Vagina (tissue), 2 donors: ENCODE data around the gene AP4B1. TPM values are rescaled to one million over a fixed set of nuclear protein-coding genes. Genes with fewer than 3 reads are reported as not detected.

Experiments
- DNase-seq, 2 donors: peaks; one replicate each; pipeline ENCODE4 v3.0.0-alpha.2; 2017; ENCODE audit errors: extremely low spot score in 2 of 2
- H3K27ac ChIP-seq: fragments of 200-600 bp; sonication (generic); one replicate; pipeline ENCODE4 v1.5.1; 2019
- H3K27me3 ChIP-seq: fragments of 200-600 bp; sonication (generic); one replicate; pipeline ENCODE4 v1.5.1; 2019
- H3K36me3 ChIP-seq, 2 donors: fragments of 200-600 bp; sonication (generic); one replicate each; pipeline ENCODE4 v1.5.1; 2017 to 2019
- H3K4me1 ChIP-seq: fragments of 200-600 bp; sonication (generic); one replicate; pipeline ENCODE4 v1.5.1; 2019
- H3K4me3 ChIP-seq, 2 donors: fragments of 200-600 bp; sonication (generic); 1 replicate in 1 of 2; 2 replicates in 1 of 2; pipeline ENCODE4 v1.5.1; 2016 to 2019
- H3K9me3 ChIP-seq: fragments of 200-600 bp; sonication (generic); one replicate; pipeline ENCODE4 v1.5.1; 2019
- POLR2A ChIP-seq, 2 donors: fragments of 450-650 bp; IDR thresholded peaks; one replicate each; pipeline ENCODE4 v1.6.1; 2017; ENCODE audit warnings: antibody characterized with exemption in 2 of 2, mild to moderate bottlenecking in 2 of 2, moderate library complexity in 2 of 2
- POLR2AphosphoS5 ChIP-seq, 2 donors: sonication (generic); formaldehyde crosslinking; IDR thresholded peaks; one replicate each; pipeline ENCODE4 v1.9.0; 2017; ENCODE audit warnings: antibody characterized with exemption in 2 of 2, mild to moderate bottlenecking in 2 of 2, low read depth in 1 of 2; ENCODE audit not compliant: insufficient read depth in 1 of 2
- intact Hi-C: fragments of 100-400 bp; cut with DNase I; formaldehyde crosslinking; loops from one replicate; pipeline ENCODE4 v1.15.1; 2023
- total RNA-seq: library from RNA; depleted of rRNA; stranded (reverse); fragments of >200 nt; gene quantifications from one replicate; pipeline ENCODE4 v1.2.3, GENCODE V29; 2016
- TF ChIP-seq, protein P1 (sequence below), 3 experiments: fragments of 450-650 bp in 2 of 3; fragments of 200-600 bp in 1 of 3; sonication (generic) in 1 of 3; IDR thresholded peaks; one replicate each; pipeline ENCODE4 v1.5.1; 2017 to 2019; ENCODE audit warnings: antibody characterized with exemption in 3 of 3, mild to moderate bottlenecking in 2 of 3, moderate library complexity in 2 of 3

AP4B1 gene
- total RNA-seq, 1 donor from 2014 or later, result 6.9 TPM

DNA sequence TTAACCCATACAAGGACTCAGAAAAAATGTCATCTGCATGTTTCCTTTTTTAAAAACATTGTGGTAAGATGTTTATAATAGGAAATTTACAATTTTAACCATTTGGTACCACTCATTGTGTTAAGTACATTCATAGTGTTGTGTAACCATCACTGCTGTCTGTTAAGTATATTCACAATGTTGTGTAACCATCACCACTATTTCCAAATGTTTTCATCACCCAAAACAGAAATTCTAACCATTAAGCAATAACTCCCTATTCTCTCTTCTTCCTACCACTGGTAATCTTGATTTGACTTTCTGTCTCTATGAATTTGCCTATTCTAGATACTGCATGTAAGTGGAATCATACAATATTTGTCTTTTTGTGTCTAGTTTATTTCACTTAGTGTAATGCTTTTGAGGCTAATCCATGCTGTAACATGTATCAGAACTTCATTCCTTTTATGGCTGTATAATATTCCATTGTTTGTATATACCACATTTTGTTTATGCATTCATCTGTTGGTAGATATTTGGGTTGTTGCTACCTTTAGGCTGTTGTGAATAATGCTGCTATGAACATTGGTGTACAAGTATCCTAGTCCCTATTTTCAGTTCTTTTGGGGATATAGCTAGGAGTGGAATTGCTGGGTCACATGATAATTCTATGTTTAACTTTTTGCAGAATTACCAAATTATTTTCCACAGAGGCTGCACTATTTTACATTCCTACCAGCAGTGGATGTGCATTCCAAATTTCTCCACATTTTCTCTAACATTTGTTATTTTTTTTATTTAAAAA is 38.6 kb upstream of the AP4B1 start:
- Histone ChIP-seq H3K36me3 (peaks cover 0 to 16% of the 10 kb centered on the region in 2 donors), H3K4me1 (peaks cover 56% of the 10 kb centered on the region), H3K4me3 (no peak overlapping the region), H3K27me3 (no peaks in the 10 kb centered on the region), H3K9me3 (no peaks in the 10 kb centered on the region), H3K27ac (no peak overlapping the region)
- TF ChIP-seq, protein P1, sequence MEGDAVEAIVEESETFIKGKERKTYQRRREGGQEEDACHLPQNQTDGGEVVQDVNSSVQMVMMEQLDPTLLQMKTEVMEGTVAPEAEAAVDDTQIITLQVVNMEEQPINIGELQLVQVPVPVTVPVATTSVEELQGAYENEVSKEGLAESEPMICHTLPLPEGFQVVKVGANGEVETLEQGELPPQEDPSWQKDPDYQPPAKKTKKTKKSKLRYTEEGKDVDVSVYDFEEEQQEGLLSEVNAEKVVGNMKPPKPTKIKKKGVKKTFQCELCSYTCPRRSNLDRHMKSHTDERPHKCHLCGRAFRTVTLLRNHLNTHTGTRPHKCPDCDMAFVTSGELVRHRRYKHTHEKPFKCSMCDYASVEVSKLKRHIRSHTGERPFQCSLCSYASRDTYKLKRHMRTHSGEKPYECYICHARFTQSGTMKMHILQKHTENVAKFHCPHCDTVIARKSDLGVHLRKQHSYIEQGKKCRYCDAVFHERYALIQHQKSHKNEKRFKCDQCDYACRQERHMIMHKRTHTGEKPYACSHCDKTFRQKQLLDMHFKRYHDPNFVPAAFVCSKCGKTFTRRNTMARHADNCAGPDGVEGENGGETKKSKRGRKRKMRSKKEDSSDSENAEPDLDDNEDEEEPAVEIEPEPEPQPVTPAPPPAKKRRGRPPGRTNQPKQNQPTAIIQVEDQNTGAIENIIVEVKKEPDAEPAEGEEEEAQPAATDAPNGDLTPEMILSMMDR (IDR thresholded peaks at IDR 0.05), result no peak
- TF ChIP-seq POLR2AphosphoS5 (IDR thresholded peaks at IDR 0.05; ENCODE audit: insufficient read depth in 1 of 2, low read depth in 1 of 2), result no peak
- no peak for TF ChIP-seq POLR2A (IDR thresholded peaks at IDR 0.05)
- intact Hi-C loops, result no loop called here
- no peak for DNase-seq

DNA sequence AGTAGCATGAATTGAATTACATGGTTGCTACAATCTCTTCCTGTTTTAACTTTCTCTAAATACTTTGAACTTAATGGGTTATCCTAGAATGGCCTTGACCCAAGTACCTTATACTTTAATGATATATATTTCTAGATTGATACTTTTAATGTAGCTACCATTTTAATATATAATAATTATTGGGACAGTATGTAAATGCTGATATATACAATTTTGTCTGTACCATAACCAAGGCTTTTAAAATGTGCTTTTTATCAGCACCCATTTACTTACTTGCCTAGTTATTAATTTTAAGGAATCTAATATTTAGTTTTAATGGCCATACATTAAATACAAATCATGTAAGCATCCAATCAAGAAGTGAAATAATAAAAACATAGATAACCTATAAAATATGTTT is 37.9 kb upstream of the AP4B1 start:
- Histone ChIP-seq H3K4me1 (peaks cover 58% of the 10 kb centered on the region), H3K4me3 (no peak overlapping the region), H3K27me3 (no peaks in the 10 kb centered on the region), H3K27ac (no peak overlapping the region), H3K9me3 (no peaks in the 10 kb centered on the region), H3K36me3 (peaks cover 0 to 16% of the 10 kb centered on the region in 2 donors)
- TF ChIP-seq, protein P1 (IDR thresholded peaks at IDR 0.05), result no peak
- TF ChIP-seq POLR2A (IDR thresholded peaks at IDR 0.05) (no peak), POLR2AphosphoS5 (IDR thresholded peaks at IDR 0.05; ENCODE audit: insufficient read depth in 1 of 2, low read depth in 1 of 2) (no peak)
- no peak for DNase-seq
- intact Hi-C loops, result no loop called here

DNA sequence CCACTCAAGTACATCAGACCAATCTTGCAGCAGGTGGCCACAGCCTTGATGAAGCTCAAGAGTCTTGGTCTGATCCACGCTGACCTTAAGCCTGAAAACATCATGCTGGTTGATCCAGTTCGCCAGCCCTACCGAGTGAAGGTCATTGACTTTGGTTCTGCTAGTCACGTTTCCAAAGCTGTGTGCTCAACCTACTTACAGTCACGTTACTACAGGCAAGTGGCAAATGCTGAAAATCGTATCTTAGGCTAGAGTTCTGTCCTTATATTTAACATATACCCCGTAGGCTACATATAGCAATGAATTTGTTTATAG is 36.6 kb upstream of the AP4B1 start:
- Histone ChIP-seq H3K4me3 (no peak overlapping the region), H3K27me3 (no peaks in the 10 kb centered on the region), H3K9me3 (no peaks in the 10 kb centered on the region), H3K27ac (no peak overlapping the region), H3K4me1 (peaks cover 58% of the 10 kb centered on the region), H3K36me3 (peaks cover 0 to 16% of the 10 kb centered on the region in 2 donors)
- DNase-seq, result no peak
- intact Hi-C loops, result no loop called here
- no peak for TF ChIP-seq POLR2AphosphoS5 (IDR thresholded peaks at IDR 0.05; ENCODE audit: insufficient read depth in 1 of 2, low read depth in 1 of 2)
- no peak for TF ChIP-seq POLR2A (IDR thresholded peaks at IDR 0.05)
- TF ChIP-seq, protein P1 (IDR thresholded peaks at IDR 0.05), result no peak

DNA sequence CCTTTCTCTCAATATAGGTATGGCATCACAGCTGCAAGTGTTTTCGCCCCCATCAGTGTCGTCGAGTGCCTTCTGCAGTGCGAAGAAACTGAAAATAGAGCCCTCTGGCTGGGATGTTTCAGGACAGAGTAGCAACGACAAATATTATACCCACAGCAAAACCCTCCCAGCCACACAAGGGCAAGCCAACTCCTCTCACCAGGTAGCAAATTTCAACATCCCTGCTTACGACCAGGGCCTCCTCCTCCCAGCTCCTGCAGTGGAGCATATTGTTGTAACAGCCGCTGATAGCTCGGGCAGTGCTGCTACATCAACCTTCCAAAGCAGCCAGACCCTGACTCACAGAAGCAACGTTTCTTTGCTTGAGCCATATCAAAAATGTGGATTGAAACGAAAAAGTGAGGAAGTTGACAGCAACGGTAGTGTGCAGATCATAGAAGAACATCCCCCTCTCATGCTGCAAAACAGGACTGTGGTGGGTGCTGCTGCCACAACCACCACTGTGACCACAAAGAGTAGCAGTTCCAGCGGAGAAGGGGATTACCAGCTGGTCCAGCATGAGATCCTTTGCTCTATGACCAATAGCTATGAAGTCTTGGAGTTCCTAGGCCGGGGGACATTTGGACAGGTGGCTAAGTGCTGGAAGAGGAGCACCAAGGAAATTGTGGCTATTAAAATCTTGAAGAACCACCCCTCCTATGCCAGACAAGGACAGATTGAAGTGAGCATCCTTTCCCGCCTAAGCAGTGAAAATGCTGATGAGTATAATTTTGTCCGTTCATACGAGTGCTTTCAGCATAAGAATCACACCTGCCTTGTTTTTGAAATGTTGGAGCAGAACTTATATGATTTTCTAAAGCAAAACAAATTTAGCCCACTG is 36.0 kb upstream of the AP4B1 start:
- no peak for TF ChIP-seq POLR2AphosphoS5 (IDR thresholded peaks at IDR 0.05; ENCODE audit: insufficient read depth in 1 of 2, low read depth in 1 of 2)
- TF ChIP-seq POLR2A (IDR thresholded peaks at IDR 0.05), result no peak
- TF ChIP-seq, protein P1 (IDR thresholded peaks at IDR 0.05), result no peak
- Histone ChIP-seq H3K9me3 (no peaks in the 10 kb centered on the region), H3K4me1 (peaks cover 61% of the 10 kb centered on the region), H3K4me3 (no peak overlapping the region), H3K27ac (no peak overlapping the region), H3K36me3 (peaks cover 0 to 16% of the 10 kb centered on the region in 2 donors), H3K27me3 (no peaks in the 10 kb centered on the region)
- DNase-seq, result no peak
- intact Hi-C loops, result no loop called here
